Endothelial cell (in vitro differentiated cells): Measurements from ENCODE around the gene AXIN1. TPM values are rescaled to one million over a fixed set of nuclear protein-coding genes. Genes with fewer than 3 reads are reported as not detected.

Source experiments
- DNase-seq: peaks from one replicate; pipeline ENCODE4 v3.0.0; 2021; ENCODE audit warnings: low spot score
- H3K27ac Mint-ChIP-seq: one replicate; pipeline ENCODE4 v1.8.0; 2021; ENCODE audit warnings: mixed read lengths, inconsistent platforms; ENCODE audit not compliant: unreplicated experiment
- H3K27me3 Mint-ChIP-seq: one replicate; pipeline ENCODE4 v1.8.0; 2021; ENCODE audit warnings: mild to moderate bottlenecking, moderate library complexity, mixed read lengths, inconsistent platforms; ENCODE audit not compliant: unreplicated experiment
- H3K36me3 Mint-ChIP-seq: one replicate; pipeline ENCODE4 v1.8.0; 2021; ENCODE audit warnings: mild to moderate bottlenecking, low read depth, mixed read lengths, inconsistent platforms; ENCODE audit not compliant: unreplicated experiment
- H3K4me1 Mint-ChIP-seq: one replicate; pipeline ENCODE4 v1.8.0; 2021; ENCODE audit warnings: mild to moderate bottlenecking, mixed read lengths, inconsistent platforms; ENCODE audit not compliant: unreplicated experiment
- H3K4me3 Mint-ChIP-seq: one replicate; pipeline ENCODE4 v1.8.0; 2021; ENCODE audit warnings: mild to moderate bottlenecking, mixed read lengths, inconsistent platforms; ENCODE audit not compliant: unreplicated experiment
- H3K9me3 Mint-ChIP-seq: one replicate; pipeline ENCODE4 v1.8.0; 2021; ENCODE audit warnings: mixed read lengths, inconsistent platforms; ENCODE audit not compliant: unreplicated experiment
- CTCF ChIP-seq: fragments of 200-600 bp; sonication (generic); IDR thresholded peaks from one replicate; pipeline ENCODE4 v1.5.0; 2021; ENCODE audit warnings: antibody characterized with exemption; ENCODE audit not compliant: unreplicated experiment
- total RNA-seq: library from RNA; stranded (reverse); fragmentation: NEBNext Ultra II Directional; extraction: Animal tissue kit (Norgen Biotek cat#: 25700); gene quantifications from one replicate; pipeline ENCODE4 v1.2.1, GENCODE V29; 2021; ENCODE audit not compliant: unreplicated experiment

Gene AXIN1
- total RNA-seq, 1 donor from 2014 or later = 17.5 TPM

GRCh38 chr16:273547-274421 is 78.7 kb downstream of the AXIN1 start:
- TF ChIP-seq CTCF = no peak
- no peak for DNase-seq
- Mint-ChIP-seq H3K4me3 (no peak overlapping the region), H3K9me3 (no peaks in the 10 kb centered on the region), H3K27me3 (peaks cover 15% of the 10 kb centered on the region), H3K4me1 (no peaks in the 10 kb centered on the region), H3K27ac (no peak overlapping the region), H3K36me3 (peaks cover 4% of the 10 kb centered on the region)

- Mint-ChIP-seq H3K36me3 (peaks cover 4% of the 10 kb centered on the region), H3K27me3 (peaks cover 18% of the 10 kb centered on the region), H3K27ac (no peak overlapping the region), H3K4me1 (no peaks in the 10 kb centered on the region), H3K9me3 (no peaks in the 10 kb centered on the region), H3K4me3 (no peak overlapping the region)
- DNase-seq = no peak
- TF ChIP-seq CTCF = no peak
These were observed 79.6 kb downstream of the AXIN1 start for GRCh38 chr16:272633-273546.

GRCh38 chr16:270381-271255 is 81.9 kb downstream of the AXIN1 start:
- H3K27ac Mint-ChIP-seq = no peak overlapping the region
- no peak overlapping the region for H3K4me3 Mint-ChIP-seq
- no peaks in the 10 kb centered on the region for H3K4me1 Mint-ChIP-seq
- H3K36me3 Mint-ChIP-seq = peaks cover 8% of the 10 kb centered on the region
- no peaks in the 10 kb centered on the region for H3K9me3 Mint-ChIP-seq
- no peak for DNase-seq
- no peak for TF ChIP-seq CTCF
- peaks cover 11% of the 10 kb centered on the region for H3K27me3 Mint-ChIP-seq

- H3K4me3 Mint-ChIP-seq = no peak overlapping the region
- TF ChIP-seq CTCF = no peak
- H3K27me3 Mint-ChIP-seq = peaks cover 11% of the 10 kb centered on the region
- no peaks in the 10 kb centered on the region for H3K9me3 Mint-ChIP-seq
- no peak for DNase-seq
- peaks cover 8% of the 10 kb centered on the region for H3K36me3 Mint-ChIP-seq
- H3K27ac Mint-ChIP-seq = no peak overlapping the region
- no peaks in the 10 kb centered on the region for H3K4me1 Mint-ChIP-seq
These were observed 83.3 kb downstream of the AXIN1 start for GRCh38 chr16:269061-269796.
